Right lobe of liver (tissue), 6 donors: Measurements from ENCODE around the gene DPP6. TPM values are rescaled to one million over a fixed set of nuclear protein-coding genes. Genes with fewer than 3 reads are reported as not detected.

Experiments
- ATAC-seq, 4 donors: fragments of 200-7000 bp; cut with Tn5 transposase; one replicate each; pipeline ENCODE4 v1.9.1; 2020; ENCODE audit warnings: mild to moderate bottlenecking in 4 of 4, moderate library complexity in 4 of 4
- DNase-seq, 3 donors: peaks; one replicate each; pipeline ENCODE4 v3.0.0-alpha.2; 2020
- H3K27ac ChIP-seq, 3 donors: fragments of 200-600 bp; one replicate each; pipeline ENCODE4 v1.8.0; 2022
- H3K27me3 ChIP-seq, 2 donors: fragments of 200-600 bp; one replicate each; pipeline ENCODE4 v1.8.0; 2022
- H3K36me3 ChIP-seq, 4 donors: fragments of 200-600 bp; sonication (generic) in 1 of 4; one replicate each; pipeline versions ENCODE4 v1.5.1 to v1.8.0; 2017 to 2022; ENCODE audit warnings: control low read depth in 1 of 4
- H3K4me1 ChIP-seq, 4 donors: fragments of 200-600 bp; sonication (generic) in 1 of 4; one replicate each; pipeline versions ENCODE4 v1.5.1 to v1.8.0; 2017 to 2022; ENCODE audit warnings: control low read depth in 1 of 4
- H3K4me3 ChIP-seq, 3 donors: fragments of 200-600 bp; one replicate each; pipeline ENCODE4 v1.8.0; 2022
- H3K9me3 ChIP-seq, 4 donors: fragments of 200-600 bp; sonication (generic) in 1 of 4; one replicate each; pipeline versions ENCODE4 v1.5.1 to v1.8.0; 2017 to 2022; ENCODE audit warnings: control low read depth in 1 of 4
- POLR2A ChIP-seq: fragments of 450-650 bp; IDR thresholded peaks from one replicate; pipeline ENCODE4 v1.6.1; 2017; ENCODE audit warnings: antibody characterized with exemption, mild to moderate bottlenecking
- WGBS: methylation state at CpG from one replicate; pipeline ENCODE4 v1.1.6; 2018; ENCODE audit warnings: low coverage, low lambda C conversion rate; ENCODE audit not compliant: insufficient coverage; ENCODE audit errors: missing lambda C conversion rate; 5-methylcytosine and 5-hydroxymethylcytosine counted together
- intact Hi-C, 2 donors: fragments of 100-400 bp; cut with DNase I; formaldehyde crosslinking; loops; one replicate each; pipeline versions ENCODE4 v1.11.2 to v1.14.1; 2022
- total RNA-seq, 6 experiments: library from RNA; depleted of rRNA in 2 of 6; stranded (reverse); fragments of >200 nt in 2 of 6; fragmentation: NEBNext Ultra II Directional in 3 of 6; extraction: Animal tissue kit (Norgen Biotek cat#: 25700) in 3 of 6; gene quantifications; one replicate each; pipeline versions ENCODE4 v1.1.0 to v1.2.4, GENCODE V29; 2016 to 2023
- TF ChIP-seq, protein P1 (sequence below), 4 donors: fragments of 200-600 bp in 3 of 4; fragments of 450-650 bp in 1 of 4; IDR thresholded peaks; one replicate each; pipeline versions ENCODE4 v1.5.1 to v1.8.0; 2016 to 2022; ENCODE audit warnings: antibody characterized with exemption in 4 of 4, mild to moderate bottlenecking in 2 of 4
- donor health status: DM: no; HTN: yes; CAD: no.
- donor health status: DM: no; HTN: no; CAD: no.
- donor health status: DM: no; HTN: no; CAD: no.
- donor health status: DM: no; HTN: yes; CAD: no.
- donor health status: DM: no; HTN: yes; CAD: no.

DPP6 gene
- total RNA-seq, 6 experiments from 2014 or later = not detected

DNA sequence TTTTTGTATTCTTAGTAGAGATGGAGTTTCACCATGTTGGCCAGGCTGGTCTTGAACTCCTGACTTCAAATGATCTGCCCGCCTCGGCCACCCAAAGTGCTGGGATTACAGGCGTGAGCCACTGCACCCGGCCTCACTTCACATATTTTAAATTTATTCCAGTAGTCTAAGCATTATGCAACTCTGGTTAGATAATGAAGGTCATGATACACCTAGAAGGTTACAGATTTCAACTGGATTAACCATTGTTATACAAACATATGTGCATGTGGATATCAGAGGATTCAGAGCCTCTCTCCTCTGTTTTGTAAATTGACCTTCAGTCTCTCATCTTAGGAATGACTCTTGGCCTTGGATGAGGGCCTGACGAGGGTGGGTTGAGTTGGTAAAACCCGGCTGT, 146.3 kb downstream of the DPP6 start:
- intact Hi-C loops = no loop called here
- Histone ChIP-seq H3K4me1 (no peaks in the 10 kb centered on the region), H3K27ac (no peak overlapping the region), H3K9me3 (no peaks in the 10 kb centered on the region), H3K27me3 (no peaks in the 10 kb centered on the region), H3K36me3 (no peaks in the 10 kb centered on the region), H3K4me3 (no peak overlapping the region)
- ATAC-seq (no peak), DNase-seq (no peak)
- WGBS = 42% methylated on average over 6 of the region's 6 CpGs
- TF ChIP-seq, protein P1, sequence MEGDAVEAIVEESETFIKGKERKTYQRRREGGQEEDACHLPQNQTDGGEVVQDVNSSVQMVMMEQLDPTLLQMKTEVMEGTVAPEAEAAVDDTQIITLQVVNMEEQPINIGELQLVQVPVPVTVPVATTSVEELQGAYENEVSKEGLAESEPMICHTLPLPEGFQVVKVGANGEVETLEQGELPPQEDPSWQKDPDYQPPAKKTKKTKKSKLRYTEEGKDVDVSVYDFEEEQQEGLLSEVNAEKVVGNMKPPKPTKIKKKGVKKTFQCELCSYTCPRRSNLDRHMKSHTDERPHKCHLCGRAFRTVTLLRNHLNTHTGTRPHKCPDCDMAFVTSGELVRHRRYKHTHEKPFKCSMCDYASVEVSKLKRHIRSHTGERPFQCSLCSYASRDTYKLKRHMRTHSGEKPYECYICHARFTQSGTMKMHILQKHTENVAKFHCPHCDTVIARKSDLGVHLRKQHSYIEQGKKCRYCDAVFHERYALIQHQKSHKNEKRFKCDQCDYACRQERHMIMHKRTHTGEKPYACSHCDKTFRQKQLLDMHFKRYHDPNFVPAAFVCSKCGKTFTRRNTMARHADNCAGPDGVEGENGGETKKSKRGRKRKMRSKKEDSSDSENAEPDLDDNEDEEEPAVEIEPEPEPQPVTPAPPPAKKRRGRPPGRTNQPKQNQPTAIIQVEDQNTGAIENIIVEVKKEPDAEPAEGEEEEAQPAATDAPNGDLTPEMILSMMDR (IDR thresholded peaks at IDR 0.05) = no peak
- TF ChIP-seq POLR2A = no peak

DNA sequence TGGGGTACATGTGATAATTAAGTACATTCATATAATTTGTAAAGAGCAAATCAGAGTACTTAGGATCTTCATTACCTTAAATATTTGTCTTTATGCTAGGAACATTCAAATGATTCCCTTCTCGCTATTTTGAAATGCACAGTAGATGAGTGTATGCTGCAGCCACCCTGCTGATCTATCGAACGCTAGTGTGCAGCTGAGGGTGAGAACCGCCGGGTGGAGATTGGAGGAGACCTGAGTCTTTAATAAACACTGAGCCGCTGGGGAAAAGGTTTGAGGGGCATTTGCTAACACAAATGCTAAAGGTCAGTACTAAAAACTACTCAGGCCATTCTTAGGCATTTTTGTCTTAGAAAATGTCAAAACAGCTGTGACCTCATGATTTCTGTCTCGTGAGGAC, 148.0 kb downstream of the DPP6 start:
- H3K36me3 ChIP-seq = no peaks in the 10 kb centered on the region
- no peaks in the 10 kb centered on the region for H3K27me3 ChIP-seq
- H3K4me3 ChIP-seq = no peak overlapping the region
- WGBS = 61% methylated on average over 7 of the region's 7 CpGs
- H3K9me3 ChIP-seq = no peaks in the 10 kb centered on the region
- H3K4me1 ChIP-seq = no peaks in the 10 kb centered on the region
- intact Hi-C loops = no loop called here
- H3K27ac ChIP-seq = no peak overlapping the region
- DNase-seq (no peak), ATAC-seq (no peak)
- TF ChIP-seq, protein P1 (IDR thresholded peaks at IDR 0.05) = no peak
- TF ChIP-seq POLR2A = no peak

DNA sequence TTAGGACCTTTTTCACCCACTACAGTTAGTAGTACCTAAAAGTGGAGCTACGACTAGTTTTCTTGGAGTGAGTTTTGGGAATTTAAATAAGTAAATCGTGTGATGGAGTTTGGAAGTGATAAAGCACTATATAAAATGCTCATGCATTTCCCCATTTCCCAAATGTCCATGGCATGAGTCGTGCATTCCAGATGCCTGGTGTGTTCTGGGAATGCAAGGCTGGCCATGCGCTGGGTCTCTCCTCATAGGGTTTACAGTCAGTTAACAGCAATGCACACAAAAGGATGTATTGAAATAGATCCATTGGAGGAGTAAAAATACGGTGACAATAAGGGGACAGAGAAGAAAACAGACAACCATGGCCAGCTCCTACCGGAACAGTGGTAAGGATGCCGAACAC, 149.8 kb downstream of the DPP6 start:
- no peak for ATAC-seq
- Histone ChIP-seq H3K4me1 (no peaks in the 10 kb centered on the region), H3K27me3 (no peaks in the 10 kb centered on the region), H3K9me3 (no peaks in the 10 kb centered on the region), H3K4me3 (no peak overlapping the region), H3K27ac (no peak overlapping the region), H3K36me3 (no peaks in the 10 kb centered on the region)
- TF ChIP-seq POLR2A = no peak
- TF ChIP-seq, protein P1 (IDR thresholded peaks at IDR 0.05) = no peak
- no peak for DNase-seq
- WGBS = 49% methylated on average over 7 of the region's 7 CpGs
- intact Hi-C loops = no loop called here

DNA sequence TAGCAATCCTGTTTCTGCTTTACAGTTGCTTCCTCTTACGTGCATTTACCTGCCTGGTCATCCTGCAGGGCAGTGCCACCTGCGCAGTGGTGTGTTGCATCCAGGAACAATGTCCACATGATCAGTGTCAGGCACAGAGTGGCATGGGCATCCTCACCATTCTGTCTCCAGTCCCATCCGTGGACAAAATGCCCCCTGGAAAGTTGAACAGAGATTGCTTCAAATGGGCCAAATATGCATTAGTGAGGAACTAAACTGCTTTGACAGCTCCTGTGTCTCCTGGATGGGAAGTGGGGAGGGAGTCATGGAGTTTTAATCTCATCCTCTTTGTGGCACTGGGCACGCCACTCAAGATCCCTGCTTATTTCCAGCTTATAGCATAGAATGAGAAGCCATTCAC, 151.8 kb downstream of the DPP6 start:
- no peak for TF ChIP-seq POLR2A
- TF ChIP-seq, protein P1 (IDR thresholded peaks at IDR 0.05) = no peak
- 39% methylated on average over 4 of the region's 4 CpGs for WGBS
- H3K4me3 ChIP-seq = no peak overlapping the region

DNA sequence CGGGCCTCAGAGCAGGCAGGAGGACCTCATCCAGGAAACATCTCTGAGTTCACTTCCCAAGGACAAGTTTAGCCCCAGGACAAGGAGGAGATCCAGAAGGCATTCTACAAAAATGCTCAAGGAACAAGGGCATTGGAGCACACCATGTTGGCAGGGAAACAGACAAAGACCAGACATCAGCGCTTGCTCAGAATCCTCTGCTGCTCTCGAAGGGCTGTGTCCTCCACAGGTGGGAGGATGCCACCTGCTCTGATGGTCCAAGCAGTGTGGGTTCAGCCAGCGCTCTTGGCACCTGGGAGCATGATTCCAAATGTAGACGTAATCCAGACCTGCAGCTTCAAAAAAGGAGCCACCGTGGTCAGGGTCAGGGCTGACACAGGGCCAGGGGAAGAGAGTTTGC, 160.7 kb downstream of the DPP6 start:
- no peak for DNase-seq
- ATAC-seq = no peak
- Histone ChIP-seq H3K27me3 (no peaks in the 10 kb centered on the region), H3K4me1 (no peaks in the 10 kb centered on the region), H3K36me3 (no peaks in the 10 kb centered on the region), H3K4me3 (no peak overlapping the region), H3K27ac (no peak overlapping the region), H3K9me3 (no peaks in the 10 kb centered on the region)
- TF ChIP-seq, protein P1 (IDR thresholded peaks at IDR 0.05) = no peak
- no peak for TF ChIP-seq POLR2A
- intact Hi-C loops = no loop called here
- 49% methylated on average over 5 of the region's 6 CpGs for WGBS

More for the DNA sequence above, 151.8 kb downstream of the DPP6 start:
- H3K36me3 ChIP-seq = no peaks in the 10 kb centered on the region
- intact Hi-C loops = no loop called here
- no peaks in the 10 kb centered on the region for H3K27me3 ChIP-seq
- DNase-seq (no peak), ATAC-seq (no peak)
- no peaks in the 10 kb centered on the region for H3K9me3 ChIP-seq
- no peak overlapping the region for H3K27ac ChIP-seq
- no peaks in the 10 kb centered on the region for H3K4me1 ChIP-seq
